Breast epithelium (tissue), 3 donors: ENCODE data around the gene RDH16.
"Not testable (repeated sequence)": the region's sequence is repeated elsewhere in the genome, so short reads cannot be mapped to it uniquely, and the experiment has no call there.

ENCODE experiments used
- POLR2A ChIP-seq: fragments of 450-650 bp; IDR thresholded peaks from one replicate; pipeline ENCODE4 v1.6.1; 2016; ENCODE audit warnings: antibody characterized with exemption, mild to moderate bottlenecking, moderate library complexity
- POLR2AphosphoS5 ChIP-seq, 3 donors: sonication (generic); formaldehyde crosslinking; IDR thresholded peaks; one replicate each; pipeline ENCODE4 v1.6.1; 2017; ENCODE audit warnings: antibody characterized with exemption in 3 of 3
- TF ChIP-seq, protein P1 (sequence below), 3 donors: fragments of 450-650 bp; IDR thresholded peaks; one replicate each; pipeline ENCODE4 v1.5.1; 2016 to 2017; ENCODE audit warnings: antibody characterized with exemption in 3 of 3, mild to moderate bottlenecking in 3 of 3, moderate library complexity in 3 of 3

DNA sequence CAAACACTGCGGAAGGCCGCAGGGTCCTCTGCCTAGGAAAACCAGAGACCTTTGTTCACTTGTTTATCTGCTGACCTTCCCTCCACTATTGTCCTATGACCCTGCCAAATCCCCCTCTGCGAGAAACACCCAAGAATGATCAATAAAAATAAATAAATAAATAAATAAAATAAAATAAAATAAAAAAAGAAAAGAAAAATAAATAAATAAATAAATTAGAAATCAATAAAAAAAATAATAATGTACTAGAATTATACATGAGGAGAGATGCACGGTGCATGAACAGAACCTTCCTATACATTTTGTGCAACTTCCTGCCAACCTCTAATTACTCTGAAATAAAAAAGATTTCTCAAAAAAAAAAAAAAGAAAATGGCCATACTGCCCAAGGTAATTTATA is 7.7 kb upstream of the RDH16 start:
- TF ChIP-seq, protein P1, sequence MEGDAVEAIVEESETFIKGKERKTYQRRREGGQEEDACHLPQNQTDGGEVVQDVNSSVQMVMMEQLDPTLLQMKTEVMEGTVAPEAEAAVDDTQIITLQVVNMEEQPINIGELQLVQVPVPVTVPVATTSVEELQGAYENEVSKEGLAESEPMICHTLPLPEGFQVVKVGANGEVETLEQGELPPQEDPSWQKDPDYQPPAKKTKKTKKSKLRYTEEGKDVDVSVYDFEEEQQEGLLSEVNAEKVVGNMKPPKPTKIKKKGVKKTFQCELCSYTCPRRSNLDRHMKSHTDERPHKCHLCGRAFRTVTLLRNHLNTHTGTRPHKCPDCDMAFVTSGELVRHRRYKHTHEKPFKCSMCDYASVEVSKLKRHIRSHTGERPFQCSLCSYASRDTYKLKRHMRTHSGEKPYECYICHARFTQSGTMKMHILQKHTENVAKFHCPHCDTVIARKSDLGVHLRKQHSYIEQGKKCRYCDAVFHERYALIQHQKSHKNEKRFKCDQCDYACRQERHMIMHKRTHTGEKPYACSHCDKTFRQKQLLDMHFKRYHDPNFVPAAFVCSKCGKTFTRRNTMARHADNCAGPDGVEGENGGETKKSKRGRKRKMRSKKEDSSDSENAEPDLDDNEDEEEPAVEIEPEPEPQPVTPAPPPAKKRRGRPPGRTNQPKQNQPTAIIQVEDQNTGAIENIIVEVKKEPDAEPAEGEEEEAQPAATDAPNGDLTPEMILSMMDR (IDR thresholded peaks at IDR 0.05): not testable (repeated sequence)
- not testable (repeated sequence) for TF ChIP-seq POLR2AphosphoS5 (IDR thresholded peaks at IDR 0.05); POLR2A
